ENCODE data around the gene CCNJL.

The CCNJL gene

DNA sequence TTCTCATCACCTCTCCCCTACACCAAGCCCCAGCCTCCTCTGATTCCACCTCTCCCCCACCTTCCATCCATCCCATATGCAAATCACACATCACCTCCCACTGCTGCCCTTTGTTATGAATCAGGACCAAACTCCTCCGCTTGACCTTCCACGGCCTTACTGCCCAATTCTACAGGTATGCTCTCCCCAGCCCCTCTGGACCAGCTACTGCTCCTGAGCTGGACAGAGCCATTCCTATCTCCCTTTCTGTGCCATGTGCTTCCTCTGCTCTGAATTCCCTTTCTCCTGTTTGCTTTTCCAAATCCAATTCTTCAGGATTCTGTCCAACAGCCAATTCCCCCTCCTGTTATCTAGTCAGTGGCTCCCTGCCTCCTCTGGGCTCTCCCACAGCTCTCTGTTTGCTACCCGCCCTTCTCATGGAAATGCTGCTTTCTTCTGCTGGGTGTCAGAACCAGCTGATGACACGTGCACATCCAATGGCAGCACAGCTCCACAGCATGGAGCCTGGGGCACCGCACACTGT is 74.7 kb downstream of the CCNJL start:
- no peak overlapping the region for H3K4me3 ChIP-seq (replicated peaks in 1 of 2; ENCODE audit: low read depth in 2 of 2, low read length in 2 of 2)
- no peak for DNase-seq (ENCODE audit: low read depth in 2 of 2)
- TF ChIP-seq, protein P1, sequence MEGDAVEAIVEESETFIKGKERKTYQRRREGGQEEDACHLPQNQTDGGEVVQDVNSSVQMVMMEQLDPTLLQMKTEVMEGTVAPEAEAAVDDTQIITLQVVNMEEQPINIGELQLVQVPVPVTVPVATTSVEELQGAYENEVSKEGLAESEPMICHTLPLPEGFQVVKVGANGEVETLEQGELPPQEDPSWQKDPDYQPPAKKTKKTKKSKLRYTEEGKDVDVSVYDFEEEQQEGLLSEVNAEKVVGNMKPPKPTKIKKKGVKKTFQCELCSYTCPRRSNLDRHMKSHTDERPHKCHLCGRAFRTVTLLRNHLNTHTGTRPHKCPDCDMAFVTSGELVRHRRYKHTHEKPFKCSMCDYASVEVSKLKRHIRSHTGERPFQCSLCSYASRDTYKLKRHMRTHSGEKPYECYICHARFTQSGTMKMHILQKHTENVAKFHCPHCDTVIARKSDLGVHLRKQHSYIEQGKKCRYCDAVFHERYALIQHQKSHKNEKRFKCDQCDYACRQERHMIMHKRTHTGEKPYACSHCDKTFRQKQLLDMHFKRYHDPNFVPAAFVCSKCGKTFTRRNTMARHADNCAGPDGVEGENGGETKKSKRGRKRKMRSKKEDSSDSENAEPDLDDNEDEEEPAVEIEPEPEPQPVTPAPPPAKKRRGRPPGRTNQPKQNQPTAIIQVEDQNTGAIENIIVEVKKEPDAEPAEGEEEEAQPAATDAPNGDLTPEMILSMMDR (IDR thresholded peaks at IDR 0.05; ENCODE audit: low read depth, low read length), result no peak

DNA sequence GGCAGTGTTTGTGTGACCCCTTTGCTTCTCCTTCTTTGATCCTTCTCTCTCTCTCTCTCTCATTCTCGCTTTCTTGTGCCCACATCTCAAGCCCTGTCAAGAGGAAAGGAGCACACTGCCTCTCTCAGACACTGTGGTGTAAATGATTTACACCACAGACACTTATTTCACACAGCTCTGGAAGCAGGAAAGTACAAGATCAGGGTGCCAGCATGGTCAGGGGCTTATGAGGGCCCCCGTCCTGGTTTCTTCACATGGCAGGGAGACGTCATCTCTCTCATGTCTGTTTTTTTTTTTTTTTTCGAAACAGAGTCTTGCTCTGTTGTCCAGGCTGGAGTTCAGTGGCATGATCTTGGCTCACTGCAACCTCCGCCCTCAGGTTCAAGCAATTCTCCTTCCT is 76.6 kb downstream of the CCNJL start:
- no peak overlapping the region for H3K4me3 ChIP-seq (replicated peaks in 1 of 2; ENCODE audit: low read depth in 2 of 2, low read length in 2 of 2)
- no peak for DNase-seq (ENCODE audit: low read depth in 2 of 2)
- TF ChIP-seq, protein P1 (IDR thresholded peaks at IDR 0.05; ENCODE audit: low read depth, low read length), result no peak

DNA sequence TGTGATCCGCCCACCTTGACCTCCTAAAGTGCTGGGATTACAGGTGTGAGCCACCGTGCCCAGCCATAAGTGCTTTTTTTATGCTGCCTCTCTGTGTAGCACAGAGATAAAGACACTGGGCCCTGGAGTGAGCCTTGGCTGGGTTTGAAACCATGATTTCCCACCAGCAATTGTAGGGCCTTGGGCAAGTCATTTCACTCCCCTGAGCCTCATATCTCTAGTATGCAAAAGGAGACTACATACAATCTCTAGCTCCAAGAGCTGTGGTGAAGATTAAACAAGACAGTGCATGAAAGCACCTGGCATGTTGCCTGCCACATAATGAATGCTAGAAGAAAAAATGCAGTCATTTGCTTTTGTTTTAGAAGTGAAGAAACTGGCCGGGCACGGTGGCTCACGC is 79.1 kb downstream of the CCNJL start:
- no peak overlapping the region for H3K4me3 ChIP-seq (replicated peaks in 1 of 2; ENCODE audit: low read depth in 2 of 2, low read length in 2 of 2)
- TF ChIP-seq, protein P1 (IDR thresholded peaks at IDR 0.05; ENCODE audit: low read depth, low read length), result no peak
- peak in 1 of 2 donors; percentile 6 for DNase-seq (ENCODE audit: low read depth in 2 of 2)

DNA sequence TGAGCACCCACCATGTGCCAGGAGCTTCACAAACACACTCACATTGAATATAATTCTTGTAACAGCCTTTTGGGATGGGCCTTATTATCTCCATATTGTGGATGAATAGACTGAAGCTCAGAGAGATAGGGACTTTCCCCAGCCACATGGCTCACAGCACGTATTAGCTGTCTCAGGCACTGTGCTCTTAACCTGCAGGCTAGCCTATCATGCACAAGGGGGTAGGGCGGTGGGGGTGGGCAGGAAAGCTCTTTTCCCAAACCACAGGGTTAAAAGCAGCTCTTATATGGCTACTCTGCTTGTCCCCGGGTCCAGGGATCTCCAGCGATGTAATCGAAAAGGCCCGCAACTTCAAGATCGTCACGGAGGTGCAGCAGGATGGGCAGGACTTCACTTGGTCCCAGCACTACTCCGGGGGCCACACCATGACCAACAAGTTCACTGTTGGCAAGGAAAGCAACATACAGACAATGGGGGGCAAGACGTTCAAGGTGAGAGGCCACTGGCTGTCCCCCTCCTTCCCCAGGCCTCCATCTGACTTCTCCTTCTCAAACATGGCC is 80.5 kb downstream of the CCNJL start:
- H3K4me3 ChIP-seq (replicated peaks in 1 of 2; ENCODE audit: low read depth in 2 of 2, low read length in 2 of 2), result no peak overlapping the region
- TF ChIP-seq, protein P1 (IDR thresholded peaks at IDR 0.05; ENCODE audit: low read depth, low read length), result no peak
- peak in 1 of 2 donors; percentile 9 for DNase-seq (ENCODE audit: low read depth in 2 of 2)

DNA sequence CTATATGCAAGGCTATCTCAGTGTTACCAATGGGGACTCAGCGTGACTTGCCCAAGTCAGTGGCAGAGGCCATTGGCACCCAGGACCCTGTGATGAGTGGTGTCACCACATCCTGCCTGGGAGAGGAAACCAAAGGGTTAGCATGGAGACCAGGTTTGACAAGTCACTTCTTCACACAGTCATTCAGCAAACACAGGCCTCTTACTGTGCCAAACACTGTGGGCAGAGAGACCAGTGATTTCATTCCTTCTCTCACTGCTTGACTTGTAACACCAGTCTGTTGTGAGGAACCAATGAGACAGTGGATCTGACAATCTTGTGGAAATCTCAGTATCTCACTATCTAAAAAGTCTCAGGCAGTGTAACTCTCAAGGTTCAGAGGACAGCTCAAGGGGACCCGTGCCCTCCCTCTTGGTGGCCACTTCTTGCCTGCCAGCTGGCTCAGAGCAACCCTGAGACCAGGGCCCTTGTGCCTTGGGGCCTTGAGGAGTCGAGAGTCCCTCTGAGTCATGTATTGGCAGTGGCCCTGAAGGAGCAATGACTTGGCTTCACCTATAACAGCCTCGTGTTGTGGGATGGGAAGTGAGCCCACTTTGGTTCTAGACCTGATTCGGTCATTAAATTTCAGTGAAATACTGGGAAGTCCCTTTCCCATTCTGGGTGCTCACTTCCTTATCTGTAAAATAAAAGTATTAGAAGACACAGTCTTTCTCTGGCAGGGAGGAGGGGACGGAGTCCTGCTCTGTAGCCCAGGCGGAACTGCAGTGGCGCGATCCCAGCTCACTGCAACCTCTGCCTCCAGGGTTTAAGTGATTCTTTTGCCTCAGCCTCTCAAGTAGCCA is 81.5 kb downstream of the CCNJL start:
- DNase-seq (ENCODE audit: low read depth in 2 of 2), result peak; percentile 29 to 74
- TF ChIP-seq, protein P1 (IDR thresholded peaks at IDR 0.05; ENCODE audit: low read depth, low read length), result no peak
- H3K4me3 ChIP-seq (replicated peaks in 1 of 2; ENCODE audit: low read depth in 2 of 2, low read length in 2 of 2), result no peak overlapping the region

DNA sequence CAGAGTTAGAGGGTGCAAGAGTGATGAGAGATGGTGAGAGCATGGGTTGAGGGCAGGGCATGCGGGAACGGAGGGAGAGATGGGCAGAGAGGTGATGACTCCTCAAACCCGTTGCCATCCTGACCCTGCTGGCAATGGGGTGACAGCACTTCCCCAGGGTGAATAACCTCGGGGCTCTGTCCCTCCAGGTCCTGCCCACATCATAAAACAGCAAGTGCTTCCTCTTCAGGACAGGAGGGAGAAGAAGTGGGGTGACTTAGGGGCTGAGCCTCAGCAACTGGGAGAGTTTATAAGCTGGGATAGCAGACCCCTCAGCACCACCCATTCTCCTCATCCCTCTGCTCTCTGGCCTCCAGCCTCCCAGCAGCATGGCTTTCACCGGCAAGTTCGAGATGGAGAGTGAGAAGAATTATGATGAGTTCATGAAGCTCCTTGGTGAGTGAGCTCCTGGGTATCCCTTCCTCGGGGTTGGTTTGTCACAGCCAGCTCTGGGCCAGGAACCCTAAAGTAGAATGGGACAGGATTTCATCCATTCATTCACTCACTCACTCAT is 83.1 kb downstream of the CCNJL start, which contains the start of gene FABP6:
TSS of gene FABP6 (plus strand) at position 317 of the 553 bp plus-strand sequence. CDS start at position 369, 52 bp downstream.
- DNase-seq (ENCODE audit: low read depth in 2 of 2), result no peak
- TF ChIP-seq, protein P1 (IDR thresholded peaks at IDR 0.05; ENCODE audit: low read depth, low read length), result no peak
- no peak within 1 kb of the TSS for H3K4me3 ChIP-seq (replicated peaks in 1 of 2; ENCODE audit: low read depth in 2 of 2, low read length in 2 of 2)
